OCI-LY7 (cell line): ENCODE results near the gene SNAI3.

ENCODE experiments used
- CTCF ChIP-seq: fragments of 200-600 bp; sonication (generic); conservative IDR thresholded peaks from 2 replicates; pipeline ENCODE4 v1.5.1; 2014; ENCODE audit warnings: mild to moderate bottlenecking, antibody characterized with exemption, low read length, moderate library complexity, mixed read lengths
- EZH2phosphoT487 ChIP-seq: fragments of 200-600 bp; sonication (generic); IDR thresholded peaks from 2 replicates; pipeline ENCODE4 v1.6.1; 2018; ENCODE audit warnings: low read depth, borderline replicate concordance, mild to moderate bottlenecking, mixed run types, antibody characterized with exemption, low read length, moderate library complexity, mixed read lengths

GRCh38 chr16:88673716-88674379 is 12.5 kb downstream of the SNAI3 start:
- no peak for TF ChIP-seq CTCF
- TF ChIP-seq EZH2phosphoT487, result no peak
